SK-N-MC (cell line): ENCODE data around the gene ZCCHC7.
A peak's percentile ranks its signal among the peaks of the same experiment; 100 is the strongest.

Experiments used
- DNase-seq: peaks from one replicate; pipeline ENCODE4 v3.0.0-alpha.2; 2011; ENCODE audit warnings: low read depth, low spot score
- H3K27ac ChIP-seq: fragments of 200-600 bp; sonication (generic); 2 replicates; pipeline ENCODE4 v1.5.1; 2016; ENCODE audit warnings: mixed run types
- H3K36me3 ChIP-seq: fragments of 200-600 bp; sonication (generic); 2 replicates; pipeline ENCODE4 v1.6.1; 2017; ENCODE audit warnings: antibody characterized with exemption, low read length, mixed read lengths; ENCODE audit not compliant: insufficient read depth
- H3K4me3 ChIP-seq: fragments of 200-600 bp; sonication (generic); 2 replicates; pipeline ENCODE4 v1.5.1; 2016
- H3K9ac ChIP-seq: fragments of 200-600 bp; sonication (generic); 2 replicates; pipeline ENCODE4 v1.8.0; 2017; ENCODE audit warnings: mixed run types, mixed read lengths; ENCODE audit not compliant: insufficient read length
- H3K9me3 ChIP-seq: fragments of 200-600 bp; sonication (generic); 2 replicates; pipeline ENCODE4 v1.6.1; 2017; ENCODE audit warnings: low read depth, mild to moderate bottlenecking, antibody characterized with exemption, low read length, moderate library complexity, mixed read lengths
- EZH2 ChIP-seq: fragments of 200-600 bp; sonication (generic); IDR thresholded peaks from one replicate; pipeline ENCODE4 v1.6.1; 2017; ENCODE audit warnings: antibody characterized with exemption
- FOXP2 ChIP-seq: optimal IDR thresholded peaks from 2 replicates; pipeline ENCODE3; 2011; ENCODE audit warnings: mild to moderate bottlenecking, moderate library complexity; ENCODE audit not compliant: insufficient read depth; ENCODE audit errors: extremely low read length, control extremely low read depth
- POLR2AphosphoS5 ChIP-seq: IDR thresholded peaks from 2 replicates; pipeline ENCODE4 v1.6.1; 2012; ENCODE audit warnings: mild to moderate bottlenecking, low read depth, low read length, borderline replicate concordance

The ZCCHC7 gene

DNA sequence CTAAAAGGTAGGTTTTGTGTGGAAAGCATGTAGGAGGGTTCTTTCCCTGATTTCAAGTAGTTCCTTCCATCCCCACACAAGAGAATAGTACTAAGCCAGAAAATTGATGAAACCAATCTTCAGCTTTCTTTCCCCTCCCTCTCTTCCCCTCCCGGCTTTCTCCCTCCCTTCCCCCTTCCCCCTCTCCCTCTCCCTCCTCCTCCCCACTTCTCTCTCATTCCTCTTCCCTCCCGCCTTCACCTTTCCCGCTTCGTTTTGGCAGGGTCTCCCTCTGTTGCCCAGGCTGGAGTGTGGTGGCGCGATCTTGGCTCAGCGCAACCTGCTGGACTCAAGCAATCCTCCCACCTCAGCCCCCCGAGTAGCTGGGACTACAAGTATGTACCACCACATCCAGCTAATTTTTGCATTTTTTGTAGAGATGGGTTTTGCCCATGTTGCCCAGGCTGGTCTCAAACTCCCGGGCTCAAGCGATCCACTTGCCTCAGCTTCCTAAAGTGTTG, 85.8 kb downstream of the ZCCHC7 start:
- no peak overlapping the region for H3K27ac ChIP-seq
- H3K9ac ChIP-seq = no peak overlapping the region
- H3K4me3 ChIP-seq = no peak overlapping the region
- TF ChIP-seq POLR2AphosphoS5 (no peak), EZH2 (no peak), FOXP2 (no peak)
- DNase-seq = no peak
- peaks cover 20% of the 10 kb centered on the region for H3K36me3 ChIP-seq
- H3K9me3 ChIP-seq = peaks cover 10% of the 10 kb centered on the region; the same call in 1 of the 2 replicates

DNA sequence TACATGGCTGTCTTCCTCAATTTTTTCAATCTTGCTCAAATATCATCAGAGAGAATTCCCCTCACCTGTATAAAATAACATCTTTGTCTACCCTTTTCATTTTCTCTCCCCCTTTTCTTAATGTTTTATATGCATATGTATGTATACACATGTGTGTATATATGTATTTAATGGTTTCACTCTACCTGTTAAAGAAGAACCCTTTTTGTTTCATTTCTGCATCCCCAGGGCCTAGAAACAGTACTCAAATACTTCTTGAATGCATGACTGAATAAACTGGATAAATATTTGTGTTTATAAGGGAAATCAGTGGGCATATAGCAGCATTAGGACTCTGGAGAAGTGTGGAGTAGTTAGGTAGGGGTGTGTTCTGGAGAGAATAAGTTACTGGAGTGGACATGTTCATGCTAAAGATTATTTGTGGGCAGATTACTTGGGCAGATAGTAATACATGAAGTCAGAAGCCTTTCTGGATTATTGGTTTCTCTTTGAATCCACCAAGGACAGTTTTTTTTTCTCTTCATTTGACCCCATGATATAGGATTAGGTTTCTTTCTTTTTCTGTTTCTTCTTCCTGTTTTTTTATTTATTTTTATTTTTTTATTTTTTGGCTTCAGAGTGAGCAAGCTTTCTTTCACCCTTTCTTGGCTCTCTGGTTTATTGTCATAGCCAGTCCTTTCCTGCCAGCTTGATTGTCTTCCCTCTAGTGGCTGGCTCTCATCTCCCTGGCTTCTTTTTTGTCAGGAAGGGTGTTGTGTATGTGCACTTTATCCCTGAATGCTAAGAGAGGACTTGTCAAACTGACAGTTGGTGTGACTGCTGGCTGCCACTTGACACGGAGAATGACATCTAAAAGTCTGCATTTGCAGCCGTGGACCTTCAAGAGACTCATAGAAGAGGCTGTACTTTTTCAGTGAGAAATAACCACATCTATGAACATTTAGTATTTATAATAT, 89.3 kb downstream of the ZCCHC7 start:
- peak overlapping the region; percentile 5; the same call in 1 of the 2 replicates for H3K27ac ChIP-seq
- TF ChIP-seq FOXP2 = no peak
- TF ChIP-seq POLR2AphosphoS5 = no peak
- no peak for TF ChIP-seq EZH2
- no peak for DNase-seq
- H3K36me3 ChIP-seq = peaks cover 10% of the 10 kb centered on the region; the same call in 1 of the 2 replicates
- no peak overlapping the region for H3K9ac ChIP-seq
- no peaks in the 10 kb centered on the region; the same call in 1 of the 2 replicates for H3K9me3 ChIP-seq
- H3K4me3 ChIP-seq = no peak overlapping the region

DNA sequence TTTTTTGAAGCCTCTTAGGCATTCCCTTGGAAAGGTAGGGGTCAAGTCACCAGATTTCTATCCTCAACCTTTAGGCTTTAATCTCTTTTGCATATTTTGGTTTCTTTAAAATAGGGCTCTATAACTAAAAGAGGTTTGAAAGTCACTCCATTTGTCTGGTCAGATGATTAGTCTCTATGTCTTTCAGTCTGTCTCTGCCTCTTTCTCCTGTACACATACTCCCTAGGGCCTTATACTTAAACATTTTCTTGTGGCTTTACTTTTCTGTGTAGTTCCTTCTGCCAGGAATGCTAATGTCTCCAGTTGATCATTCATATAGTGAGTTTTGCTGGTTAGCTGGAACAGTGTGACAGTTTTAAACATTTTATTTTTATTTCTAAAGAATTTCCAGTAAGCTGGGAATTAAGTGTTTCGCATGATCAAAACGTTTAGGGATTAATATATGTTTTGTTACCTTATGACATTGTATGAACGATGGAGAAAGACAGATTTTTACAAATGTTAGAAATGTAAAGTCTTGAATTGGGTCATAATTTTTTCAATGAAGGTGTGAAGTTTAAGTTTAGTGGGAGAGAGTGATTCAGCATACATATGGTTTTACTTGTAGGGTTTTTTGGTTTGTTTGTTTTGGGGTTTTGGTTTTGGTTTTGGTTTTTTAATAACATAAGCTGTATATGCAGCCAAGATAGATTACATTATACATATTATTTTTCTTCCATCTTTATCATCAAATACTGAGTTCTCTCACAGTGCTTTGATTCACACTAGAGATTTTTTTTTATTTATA, 90.6 kb downstream of the ZCCHC7 start:
- no peaks in the 10 kb centered on the region for H3K9me3 ChIP-seq
- no peak overlapping the region for H3K4me3 ChIP-seq
- TF ChIP-seq POLR2AphosphoS5 (no peak), EZH2 (no peak), FOXP2 (no peak)
- H3K36me3 ChIP-seq = peaks cover 8% of the 10 kb centered on the region; the same call in 1 of the 2 replicates
- DNase-seq = no peak
- no peak overlapping the region for H3K9ac ChIP-seq
- peak overlapping the region; percentile 53 for H3K27ac ChIP-seq

DNA sequence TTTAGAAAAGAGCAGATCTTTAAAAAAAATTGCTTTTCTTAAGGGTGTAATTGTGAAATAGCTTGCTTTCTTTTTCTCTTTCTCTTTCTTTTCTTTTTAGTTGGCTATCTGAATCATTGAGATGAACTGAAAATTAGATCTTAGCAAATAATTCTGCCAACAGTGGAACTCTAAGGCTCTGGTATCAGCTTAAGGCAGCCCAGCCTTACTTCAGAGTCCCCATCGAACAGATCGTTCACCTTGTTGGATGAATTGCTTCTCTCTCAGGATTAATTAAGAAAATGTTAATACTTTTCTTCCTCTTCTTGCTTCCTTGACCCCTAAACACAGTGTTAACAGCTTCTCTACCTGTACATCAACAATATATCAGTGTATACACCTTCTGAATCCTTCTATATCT, 92.1 kb downstream of the ZCCHC7 start:
- no peak for DNase-seq
- Histone ChIP-seq H3K36me3 (peaks cover 5% of the 10 kb centered on the region; the same call in 1 of the 2 replicates), H3K9ac (no peak overlapping the region), H3K4me3 (no peak overlapping the region), H3K9me3 (no peaks in the 10 kb centered on the region), H3K27ac (peak overlapping the region; percentile 38; the same call in 1 of the 2 replicates)
- TF ChIP-seq FOXP2 (no peak), POLR2AphosphoS5 (no peak), EZH2 (no peak)

DNA sequence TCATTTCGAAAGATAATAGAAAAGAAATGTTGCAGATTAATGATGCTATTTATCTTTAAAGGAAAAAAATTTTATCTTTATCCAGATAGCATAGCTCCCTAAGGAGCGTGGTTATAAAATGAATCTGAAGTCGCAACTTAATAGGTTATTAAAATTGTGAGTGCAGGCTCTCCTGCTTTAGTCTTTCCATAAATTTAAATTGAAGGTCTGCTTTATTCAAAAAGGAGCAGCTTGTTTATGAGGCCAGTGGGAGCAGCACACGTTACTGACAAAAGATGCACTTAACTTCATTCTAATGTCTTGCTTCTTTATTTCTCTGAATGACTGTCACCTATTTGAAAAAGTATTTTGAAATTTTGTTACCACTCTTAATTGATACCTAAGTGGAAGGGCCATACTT, 95.0 kb downstream of the ZCCHC7 start:
- Histone ChIP-seq H3K36me3 (no peaks in the 10 kb centered on the region; the same call in 1 of the 2 replicates), H3K27ac (peak overlapping the region; percentile 39; the same call in 1 of the 2 replicates), H3K9me3 (no peaks in the 10 kb centered on the region), H3K9ac (no peak overlapping the region), H3K4me3 (peak overlapping the region; percentile 21; the same call in 1 of the 2 replicates)
- DNase-seq = no peak
- no peak for TF ChIP-seq FOXP2
- no peak for TF ChIP-seq EZH2
- TF ChIP-seq POLR2AphosphoS5 = no peak

DNA sequence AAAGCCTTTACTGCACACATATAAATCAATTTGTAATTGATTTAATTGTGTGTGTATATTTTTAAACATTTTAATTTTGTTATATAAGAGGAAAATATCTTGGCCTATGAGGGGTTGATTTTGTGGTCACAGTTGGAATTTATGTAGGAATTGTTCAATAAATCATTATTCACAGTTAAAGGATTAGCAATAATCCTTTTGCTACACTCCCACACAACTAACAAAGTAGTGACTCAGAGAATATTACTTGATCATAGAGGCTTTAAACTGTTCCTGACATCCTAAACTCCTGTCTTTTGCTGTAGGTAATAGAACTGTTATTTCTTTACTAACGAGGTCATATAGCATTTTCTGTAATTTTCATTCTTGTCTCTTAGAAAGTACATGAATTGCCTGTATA, 95.5 kb downstream of the ZCCHC7 start:
- no peaks in the 10 kb centered on the region for H3K9me3 ChIP-seq
- H3K27ac ChIP-seq = peak overlapping the region; percentile 39; the same call in 1 of the 2 replicates
- DNase-seq = no peak
- peak overlapping the region; percentile 21; the same call in 1 of the 2 replicates for H3K4me3 ChIP-seq
- H3K36me3 ChIP-seq = no peaks in the 10 kb centered on the region; the same call in 1 of the 2 replicates
- H3K9ac ChIP-seq = no peak overlapping the region
- no peak; the same call in 1 of the 2 replicates for TF ChIP-seq POLR2AphosphoS5
- no peak for TF ChIP-seq FOXP2
- TF ChIP-seq EZH2 = no peak

DNA sequence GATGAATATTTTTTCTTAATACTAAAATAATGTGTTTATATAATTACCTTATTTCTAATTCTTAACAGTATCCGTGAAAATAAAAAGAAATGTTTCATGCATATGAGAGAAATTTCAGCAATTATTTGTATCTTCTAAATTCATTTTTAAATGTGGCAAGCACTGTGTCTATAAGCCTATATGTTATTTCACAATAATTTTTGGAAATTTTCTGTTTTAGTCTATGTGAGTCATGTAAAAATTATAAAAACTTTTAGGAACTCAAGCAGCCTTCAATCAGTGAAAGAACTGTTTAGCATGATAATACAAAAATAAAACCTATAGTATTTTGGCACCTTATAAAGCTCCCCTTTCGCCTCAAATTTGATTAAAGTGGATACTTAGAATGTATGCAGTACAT, 96.8 kb downstream of the ZCCHC7 start:
- TF ChIP-seq POLR2AphosphoS5 (no peak), EZH2 (no peak), FOXP2 (no peak)
- DNase-seq = no peak
- no peaks in the 10 kb centered on the region; the same call in 1 of the 2 replicates for H3K36me3 ChIP-seq
- no peak overlapping the region for H3K4me3 ChIP-seq
- no peak overlapping the region for H3K9ac ChIP-seq
- H3K9me3 ChIP-seq = no peaks in the 10 kb centered on the region
- no peak overlapping the region for H3K27ac ChIP-seq
